ENCODE data around the gene PUM2.

DNA sequence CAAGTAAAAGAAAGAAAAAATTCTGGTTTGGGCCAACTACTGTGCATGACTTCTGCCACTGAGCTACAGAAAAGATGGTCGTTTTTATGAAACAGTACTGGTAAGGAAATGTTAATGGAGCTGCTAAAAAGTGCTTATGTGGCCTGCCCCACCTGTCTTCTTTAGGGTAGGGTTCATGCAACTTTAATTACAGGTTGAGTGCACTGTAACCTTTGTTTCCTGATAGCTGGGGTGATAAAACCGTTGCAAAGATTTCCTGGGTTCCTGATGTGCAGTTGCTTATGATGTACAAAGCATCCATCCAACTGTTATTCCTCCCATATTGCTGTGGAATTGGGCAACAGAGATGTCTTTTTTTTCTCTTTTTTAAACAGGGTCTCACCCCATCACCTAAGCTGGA lies 34.3 kb upstream of the PUM2 start:
- TF ChIP-seq POLR2A (IDR thresholded peaks at IDR 0.05; ENCODE audit: low read length) (no peak), GATA1 (IDR thresholded peaks at IDR 0.05; ENCODE audit: low read depth, low read length) (no peak)

Measured in erythroblast (primary cell).